GM10248 (cell line): Measurements from ENCODE around the gene ZXDC.

ENCODE experiments used
- CTCF ChIA-PET: fragments of 300-600 bp; sonication (Branson Sonifier 250); formaldehyde crosslinking; extraction: SDS; loops from one replicate; lab custom pipeline; 2021; ENCODE audit warnings: antibody characterized with exemption; lab: Yijun Ruan, JAX
- POLR2A ChIA-PET: fragments of 350-650 bp; sonication (Branson Sonifier 250); formaldehyde crosslinking; extraction: SDS; loops from one replicate; lab custom pipeline; 2020; ENCODE audit warnings: antibody characterized with exemption; lab: Yijun Ruan, JAX
- DNase-seq: peaks from one replicate; pipeline ENCODE4 v3.0.0; 2012; ENCODE audit errors: extremely low spot score
- TF ChIP-seq, protein P1 (sequence below): IDR thresholded peaks from 2 replicates; pipeline ENCODE4 v1.5.1; 2012; ENCODE audit warnings: mild to moderate bottlenecking, low read depth; ENCODE audit errors: extremely low read depth, missing control alignments, control extremely low read depth

Gene ZXDC

DNA sequence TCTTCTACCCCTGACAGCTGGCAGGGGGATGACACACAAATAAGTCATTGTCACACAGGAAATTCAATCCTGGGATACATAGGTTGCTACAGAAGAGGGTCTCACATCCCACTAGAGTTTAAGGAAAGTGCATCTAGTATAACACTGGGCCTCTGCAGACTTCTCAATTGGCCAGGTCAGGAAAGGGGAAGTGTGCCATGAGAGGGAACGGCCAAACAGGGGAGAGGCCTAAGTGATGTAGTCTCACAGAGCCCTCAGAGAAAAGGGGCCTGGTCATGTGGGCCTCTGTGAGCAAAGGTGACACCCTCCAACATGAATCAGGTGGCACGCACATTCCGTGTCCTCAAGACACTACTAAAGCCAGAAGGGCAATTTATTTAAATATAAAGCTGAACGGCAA is 11.2 kb downstream of the ZXDC start:
- no peak for DNase-seq
- TF ChIP-seq, protein P1, sequence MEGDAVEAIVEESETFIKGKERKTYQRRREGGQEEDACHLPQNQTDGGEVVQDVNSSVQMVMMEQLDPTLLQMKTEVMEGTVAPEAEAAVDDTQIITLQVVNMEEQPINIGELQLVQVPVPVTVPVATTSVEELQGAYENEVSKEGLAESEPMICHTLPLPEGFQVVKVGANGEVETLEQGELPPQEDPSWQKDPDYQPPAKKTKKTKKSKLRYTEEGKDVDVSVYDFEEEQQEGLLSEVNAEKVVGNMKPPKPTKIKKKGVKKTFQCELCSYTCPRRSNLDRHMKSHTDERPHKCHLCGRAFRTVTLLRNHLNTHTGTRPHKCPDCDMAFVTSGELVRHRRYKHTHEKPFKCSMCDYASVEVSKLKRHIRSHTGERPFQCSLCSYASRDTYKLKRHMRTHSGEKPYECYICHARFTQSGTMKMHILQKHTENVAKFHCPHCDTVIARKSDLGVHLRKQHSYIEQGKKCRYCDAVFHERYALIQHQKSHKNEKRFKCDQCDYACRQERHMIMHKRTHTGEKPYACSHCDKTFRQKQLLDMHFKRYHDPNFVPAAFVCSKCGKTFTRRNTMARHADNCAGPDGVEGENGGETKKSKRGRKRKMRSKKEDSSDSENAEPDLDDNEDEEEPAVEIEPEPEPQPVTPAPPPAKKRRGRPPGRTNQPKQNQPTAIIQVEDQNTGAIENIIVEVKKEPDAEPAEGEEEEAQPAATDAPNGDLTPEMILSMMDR, result no peak
- ChIA-PET POLR2A (no interaction called here), CTCF (interaction anchor here (1.0 to 1.1 kb wide), 2 partner anchors 11 to 12 kb away, joined by 3 to 4 read pairs; partner anchors contain the start of gene ZXDC)

DNA sequence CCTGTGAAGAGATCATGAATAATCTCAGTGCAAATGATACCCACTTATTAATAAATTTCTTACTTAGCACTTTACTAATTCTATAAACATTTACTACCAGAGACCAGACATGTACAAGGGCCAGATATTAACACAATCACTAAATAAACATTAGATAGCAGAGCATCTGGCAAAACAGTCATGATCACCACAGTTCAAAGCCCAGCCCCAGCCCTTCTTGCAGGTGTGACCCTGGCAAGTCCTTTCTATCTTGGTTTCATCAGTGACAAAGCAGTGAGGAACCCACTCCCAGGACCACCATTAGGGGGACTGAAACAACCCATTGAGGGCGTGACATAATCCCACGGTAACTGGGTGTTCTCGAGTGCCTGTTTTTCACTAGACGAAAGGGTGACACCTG is 11.6 kb downstream of the ZXDC start:
- POLR2A ChIA-PET, result no interaction called here
- DNase-seq, result no peak
- TF ChIP-seq, protein P1, result no peak
- CTCF ChIA-PET, result interaction anchor here (1.0 kb wide), 1 partner anchor 12 kb away, joined by 3 read pairs; the partner anchor contains the start of gene ZXDC

DNA sequence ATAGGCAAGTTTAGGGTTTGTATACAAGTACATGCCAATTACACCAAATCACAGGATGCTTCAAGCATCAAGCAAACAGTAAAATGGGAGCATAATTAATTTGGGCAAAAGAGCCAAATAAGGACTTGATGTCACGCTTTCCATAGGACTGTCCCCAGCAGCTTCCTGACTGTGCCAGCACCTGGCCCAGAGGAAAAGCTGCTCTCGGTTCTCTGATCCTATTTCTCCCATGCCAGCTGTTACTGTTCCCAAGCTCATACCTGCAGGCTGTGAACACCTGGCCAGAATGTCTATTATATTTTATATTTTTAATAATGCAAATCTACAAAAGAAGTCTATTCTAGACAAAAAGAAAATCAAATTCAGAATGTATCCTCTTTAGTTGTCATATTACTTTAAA is 12.2 kb downstream of the ZXDC start:
- ChIA-PET POLR2A (no interaction called here), CTCF (interaction anchor here (1.0 kb wide), 1 partner anchor 12 kb away, joined by 3 read pairs; the partner anchor contains the start of gene ZXDC)
- TF ChIP-seq, protein P1, result no peak
- no peak for DNase-seq

DNA sequence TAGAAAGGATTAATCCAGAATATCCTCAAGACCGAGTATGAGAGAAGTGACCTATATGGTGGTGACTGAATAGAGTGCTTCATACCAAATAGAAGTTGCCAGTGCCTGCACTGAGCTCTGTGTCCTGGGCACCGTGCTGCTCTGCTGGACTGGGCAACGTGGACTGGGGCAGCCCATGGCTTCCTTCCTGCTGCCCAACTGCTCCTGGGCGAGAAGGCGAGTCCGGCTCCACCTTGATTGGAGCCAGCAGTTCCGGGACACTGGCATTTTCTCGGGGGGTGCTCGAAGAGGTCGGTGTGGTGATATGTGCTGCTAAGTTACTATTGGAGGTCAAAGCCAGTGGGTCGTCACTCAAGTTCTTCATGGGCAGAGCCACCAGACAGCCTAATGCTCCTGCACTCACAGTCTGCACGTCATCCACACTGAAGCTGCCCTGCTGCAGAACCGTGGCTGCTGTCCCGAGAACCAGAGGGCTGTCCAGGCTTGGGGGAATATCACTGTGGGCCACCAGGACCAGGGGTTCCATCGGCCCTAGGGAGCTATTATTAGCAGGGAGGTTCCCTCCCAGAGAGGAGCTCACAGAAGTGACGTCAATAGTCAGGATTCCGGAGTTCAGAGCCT is 14.1 kb downstream of the ZXDC start:
- TF ChIP-seq, protein P1, result no peak
- ChIA-PET CTCF (interaction anchor here (1.8 to 2.1 kb wide), 2 partner anchors 14 to 22 kb away, joined by 4 to 7 read pairs; partner anchors contain the start of gene ZXDC), POLR2A (interaction anchor here (1.2 kb wide), 1 partner anchor 11 kb away, joined by 3 read pairs; no protein-coding TSS in a partner anchor)
- no peak for DNase-seq

DNA sequence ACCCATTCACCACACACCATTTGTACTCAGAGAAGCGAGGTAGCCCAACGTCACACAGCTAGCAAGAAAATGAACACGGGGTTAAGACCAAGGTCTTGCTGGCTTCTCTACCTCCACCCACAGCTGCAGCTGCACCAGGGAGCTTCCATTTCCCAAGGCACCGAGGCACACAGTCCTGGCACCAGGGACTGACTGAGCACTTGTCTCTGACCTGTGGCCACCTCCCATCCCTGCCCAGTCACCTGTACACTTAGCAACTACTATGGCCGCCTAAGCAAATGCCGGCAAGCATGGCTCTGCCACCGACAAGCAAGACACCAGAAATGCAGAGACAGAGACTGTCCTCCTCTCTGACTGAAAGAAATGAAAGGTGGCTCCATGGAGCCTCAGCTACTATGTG is 15.3 kb downstream of the ZXDC start:
- POLR2A ChIA-PET, result no interaction called here
- TF ChIP-seq, protein P1, result no peak
- CTCF ChIA-PET, result interaction anchor here (1.4 kb wide), 1 partner anchor 11 kb away, joined by 4 read pairs; no protein-coding TSS in a partner anchor
- no peak for DNase-seq

DNA sequence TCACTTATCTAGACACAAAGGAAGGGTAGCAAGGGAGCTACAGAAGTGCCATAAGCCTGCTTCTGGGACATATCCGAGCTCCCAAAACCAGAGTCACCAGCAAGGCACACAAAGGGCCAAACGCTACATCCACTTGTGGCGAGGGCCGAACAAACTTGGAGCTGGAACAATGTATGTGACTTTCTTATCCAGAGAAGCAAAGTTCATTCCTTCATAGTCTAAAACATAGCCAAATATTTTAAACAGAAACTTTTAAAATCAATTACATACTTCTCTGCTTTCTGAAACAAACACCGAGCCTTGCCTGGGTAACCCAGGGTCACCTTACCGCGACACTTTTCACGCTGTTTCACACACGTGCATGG is 15.9 kb downstream of the ZXDC start:
- ChIA-PET POLR2A (no interaction called here), CTCF (interaction anchor here (1.0 to 1.4 kb wide), 2 partner anchors 12 to 1084 kb away, joined by 3 to 4 read pairs; no protein-coding TSS in a partner anchor)
- TF ChIP-seq, protein P1, result no peak
- no peak for DNase-seq
